ENCODE results near the gene CASP2.
"Not testable (repeated sequence)": the region's sequence is repeated elsewhere in the genome, so short reads cannot be mapped to it uniquely, and the experiment has no call there.

The CASP2 gene

GRCh38 chr7:143265017-143265693 lies 23.0 kb upstream of the CASP2 start:
- no peak for DNase-seq (ENCODE audit: low spot score)

DNA sequence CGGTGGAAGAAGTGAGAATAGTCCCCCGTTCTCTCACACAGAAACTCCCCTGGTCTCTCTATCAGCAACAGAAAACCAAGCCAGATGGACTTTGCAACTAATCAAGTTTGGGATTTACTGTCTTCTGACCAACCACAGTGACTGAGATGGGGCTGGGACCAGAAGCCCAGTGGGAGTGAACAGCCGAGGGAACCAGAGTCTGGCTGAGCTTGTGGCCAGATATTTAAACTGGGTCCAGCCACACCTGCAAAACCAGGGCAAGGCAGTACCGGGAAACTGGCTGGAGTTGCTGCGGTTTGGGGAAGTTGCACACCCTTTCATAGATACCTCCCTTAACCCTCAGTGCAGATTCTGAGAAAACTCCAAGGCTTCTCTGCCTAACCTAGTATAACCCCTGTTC lies 18.9 kb upstream of the CASP2 start:
- no peak for DNase-seq (ENCODE audit: low spot score)

DNA sequence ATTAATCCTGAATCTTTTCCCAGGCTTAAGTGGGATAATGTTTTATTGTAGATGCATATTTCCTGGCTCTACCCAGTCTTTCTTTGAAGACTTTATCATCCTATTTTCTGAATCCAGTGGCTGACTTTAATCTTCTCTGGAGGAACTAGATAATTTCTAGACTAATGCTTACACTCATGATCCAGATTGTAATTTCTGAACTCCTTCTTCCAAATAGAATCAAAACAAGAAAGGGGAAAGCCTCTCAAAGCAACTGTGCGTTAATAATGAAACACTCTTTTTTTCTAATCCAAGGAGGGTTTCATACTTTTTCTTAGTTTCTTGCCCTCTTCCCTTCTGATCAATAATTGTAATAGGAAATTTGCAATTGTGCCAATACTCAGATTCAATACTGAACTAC lies 16.9 kb upstream of the CASP2 start:
- no peak for DNase-seq (ENCODE audit: low spot score)

DNA sequence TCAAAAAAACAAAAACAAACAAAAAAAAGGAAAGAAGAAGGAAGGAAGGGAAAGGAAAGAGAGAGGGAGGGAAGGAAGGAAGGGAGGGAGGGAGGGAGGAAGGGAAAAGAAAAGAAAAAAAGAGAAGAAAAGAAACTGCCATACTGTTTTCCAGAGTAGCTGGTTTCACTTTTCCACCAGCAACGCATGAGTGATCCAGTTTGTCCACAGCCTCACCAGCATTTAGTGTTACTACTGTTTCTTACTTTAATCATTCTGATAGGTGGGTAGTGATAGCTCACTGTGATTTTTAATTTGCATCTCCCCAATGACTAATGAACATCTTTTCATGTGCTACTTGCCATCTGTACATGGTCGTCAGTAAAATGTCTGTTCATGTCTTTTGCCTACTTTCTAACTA lies 15.3 kb upstream of the CASP2 start:
- DNase-seq (ENCODE audit: low spot score): no peak

GRCh38 chr7:143279186-143280098 lies 8.7 kb upstream of the CASP2 start:
- DNase-seq (ENCODE audit: low spot score): no peak

GRCh38 chr7:143280160-143280559 lies 8.0 kb upstream of the CASP2 start:
- no peak for DNase-seq (ENCODE audit: low spot score)

DNA sequence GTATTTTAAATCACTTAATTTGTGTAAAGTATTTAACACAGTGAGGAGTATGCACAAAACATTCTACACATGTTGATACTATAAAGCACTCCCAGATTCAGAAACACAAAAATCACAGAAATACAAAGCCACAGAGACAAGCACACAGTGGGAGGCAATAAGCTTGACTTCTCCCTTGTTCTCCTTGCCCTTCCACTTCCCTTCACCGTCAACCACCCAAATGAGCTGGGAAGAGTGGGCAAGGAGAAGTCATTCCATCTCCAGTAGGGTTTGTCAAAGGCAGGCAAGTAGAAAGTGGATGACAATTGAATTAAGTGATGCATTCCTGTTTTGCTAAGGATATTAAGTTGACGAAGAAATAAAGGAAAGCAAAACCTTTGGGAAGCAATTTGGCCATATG lies 7.6 kb upstream of the CASP2 start:
- DNase-seq (ENCODE audit: low spot score): no peak

GRCh38 chr7:143281529-143281928 lies 6.6 kb upstream of the CASP2 start:
- no peak for DNase-seq (ENCODE audit: low spot score)

- no peak for DNase-seq (ENCODE audit: low spot score)
These were observed 6.0 kb upstream of the CASP2 start for GRCh38 chr7:143282124-143282523.

DNA sequence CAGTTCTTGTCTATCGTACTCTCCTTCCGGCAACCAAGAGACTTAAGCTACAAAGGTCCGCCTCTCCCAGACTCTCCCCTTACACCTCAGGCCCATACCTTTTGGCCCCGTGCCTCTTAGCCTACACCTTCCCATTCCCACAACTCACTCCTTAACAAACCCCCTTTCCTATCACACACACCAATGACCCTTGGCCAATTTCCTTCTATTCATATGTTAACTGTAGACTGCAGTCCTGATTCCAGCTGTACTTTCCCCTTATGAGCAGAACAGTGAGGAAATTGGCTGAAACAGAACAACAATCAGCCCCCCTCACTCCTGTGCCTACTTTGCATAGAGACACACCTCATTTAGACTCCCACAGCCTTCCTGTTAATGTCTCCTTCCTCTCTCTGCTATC lies 4.8 kb upstream of the CASP2 start:
- no peak for DNase-seq (ENCODE audit: low spot score)

DNA sequence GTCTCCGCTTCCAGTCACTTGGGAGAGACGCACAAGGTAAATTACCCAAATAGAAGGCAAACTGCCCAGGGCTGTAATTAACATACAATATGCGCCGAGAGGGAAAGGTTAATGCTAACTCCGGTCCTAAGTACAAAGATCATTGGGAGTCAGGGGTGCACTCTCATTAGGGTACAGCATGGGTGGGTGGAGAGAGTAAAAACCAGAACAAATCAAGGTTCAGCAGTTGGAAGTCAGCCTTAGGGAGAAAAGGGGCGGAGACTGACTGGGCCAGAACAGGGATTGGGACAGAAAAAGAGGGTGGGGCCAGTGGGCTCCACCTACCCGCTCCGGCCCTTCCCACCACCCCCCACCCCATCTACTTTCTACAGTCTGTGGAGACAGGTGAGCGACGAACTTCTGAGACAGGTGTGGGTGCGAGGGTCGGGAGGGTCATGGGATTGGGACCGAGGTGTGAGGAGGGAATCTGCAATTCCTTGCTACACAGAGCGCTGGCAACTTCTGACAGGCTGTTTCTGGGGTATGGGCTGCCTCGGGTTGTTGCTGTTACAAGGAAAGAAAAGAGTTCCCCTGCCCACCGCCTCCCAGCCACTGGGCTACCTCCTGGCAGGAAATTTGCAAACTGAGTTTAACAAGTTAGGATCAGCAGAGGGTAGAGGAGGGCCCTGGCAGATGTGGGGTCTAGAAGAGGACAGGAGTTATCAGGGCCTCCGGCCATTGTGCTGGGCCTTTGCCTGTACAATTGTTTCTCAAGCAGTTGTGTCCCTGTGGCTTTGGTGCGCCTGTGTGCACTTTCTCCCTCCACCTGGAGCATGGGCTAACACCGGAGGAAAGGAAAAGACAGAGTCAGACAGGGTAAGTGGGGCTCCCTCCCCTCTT lies 3.3 kb upstream of the CASP2 start, which contains the start of gene TMEM139:
TSS of gene TMEM139 (plus strand) at position 368 of the 879 bp plus-strand sequence. CDS start 1,000 bp downstream, outside the sequence.
- DNase-seq (ENCODE audit: low spot score): no peak

- no peak for DNase-seq (ENCODE audit: low spot score)
These were observed 2.7 kb upstream of the CASP2 start for GRCh38 chr7:143285470-143285778.

- DNase-seq (ENCODE audit: low spot score): no peak
These were observed 2.2 kb upstream of the CASP2 start for GRCh38 chr7:143285806-143286521.

- DNase-seq (ENCODE audit: low spot score): no peak
These were observed 1.6 kb upstream of the CASP2 start for GRCh38 chr7:143286522-143286890.

- no peak for DNase-seq (ENCODE audit: low spot score)
These were observed 714 bp upstream of the CASP2 start for GRCh38 chr7:143287339-143287934.

DNA sequence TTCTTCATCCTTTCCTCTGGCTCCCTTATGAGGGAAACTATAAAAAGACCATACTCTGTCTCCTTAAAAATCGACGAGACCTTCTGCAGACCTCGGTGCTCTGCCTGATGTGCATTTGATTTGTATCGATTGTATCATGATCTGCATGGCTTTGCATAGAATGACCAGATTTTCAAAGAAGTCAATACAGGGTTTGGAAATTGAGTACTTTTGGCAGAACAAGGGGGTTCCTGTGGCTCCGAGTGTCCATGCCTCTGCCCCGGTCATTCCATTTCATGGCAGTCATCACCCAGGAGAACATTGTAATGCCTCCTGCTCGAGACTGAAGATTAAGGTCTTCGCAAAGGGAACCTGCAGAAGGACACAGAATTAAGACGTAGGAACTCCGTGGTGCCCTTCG lies 685 bp downstream of the CASP2 start:
- no peak for DNase-seq (ENCODE audit: low spot score)

- no peak for DNase-seq (ENCODE audit: low spot score)
These were observed 1.3 kb downstream of the CASP2 start for GRCh38 chr7:143289421-143289820.

DNA sequence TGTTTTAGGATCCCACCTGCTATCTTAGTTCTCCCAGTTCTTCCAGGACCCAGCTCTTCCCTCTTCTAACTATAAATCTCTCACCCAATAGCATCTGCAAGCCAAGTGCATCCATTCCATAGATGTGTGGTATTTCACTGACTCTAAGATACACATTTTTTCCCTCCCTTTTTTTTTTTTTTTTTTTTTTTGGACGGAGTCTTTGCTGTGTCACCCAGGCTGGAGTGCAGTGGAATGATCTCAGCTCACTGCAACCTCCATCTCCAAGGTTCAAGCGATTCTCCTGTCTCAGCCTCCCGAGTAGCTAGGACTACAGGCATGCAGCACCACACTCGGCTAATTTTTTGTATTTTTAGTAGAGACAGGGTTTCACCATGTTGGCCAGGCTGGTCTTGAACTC lies 1.7 kb downstream of the CASP2 start:
- not testable (repeated sequence) for DNase-seq (ENCODE audit: low spot score)

DNA sequence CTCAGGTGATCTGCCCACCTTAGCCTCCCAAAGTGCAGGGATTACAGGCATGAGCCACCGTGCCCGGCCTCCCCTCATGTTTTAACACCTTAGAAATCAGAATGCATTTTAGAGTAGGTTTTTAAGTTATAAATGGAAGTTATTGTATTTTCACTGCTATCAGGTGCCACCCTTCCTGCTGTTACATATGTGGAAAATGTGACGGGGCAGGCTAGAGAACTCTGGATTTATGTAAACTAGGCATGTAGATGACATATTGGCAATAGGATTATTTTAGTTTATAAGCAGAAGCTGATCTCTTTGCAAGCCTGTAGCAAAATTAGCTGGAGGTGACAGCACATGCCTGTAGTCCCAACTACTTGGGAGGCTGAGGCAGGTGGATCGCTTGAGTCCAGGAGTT lies 2.1 kb downstream of the CASP2 start:
- no peak for DNase-seq (ENCODE audit: low spot score)

DNA sequence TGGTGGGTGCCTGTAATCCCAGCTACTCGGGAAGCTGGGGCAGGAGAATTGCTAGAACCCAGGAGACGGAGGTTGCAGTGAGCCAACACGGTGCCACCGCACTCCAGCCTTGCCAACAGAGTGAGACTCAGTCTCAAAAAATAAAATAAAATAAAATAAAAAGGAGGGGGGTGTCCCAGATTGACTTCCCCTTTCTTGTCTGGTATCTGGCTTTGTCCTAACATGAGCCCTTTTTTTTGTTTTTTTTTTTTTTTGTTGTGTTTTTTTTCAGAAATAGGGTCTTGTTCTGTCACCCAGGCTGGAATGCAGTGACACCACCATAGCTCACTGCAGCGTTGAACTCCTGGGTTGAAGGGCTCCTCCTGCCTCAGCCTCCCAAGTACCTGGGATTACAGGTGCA lies 4.7 kb downstream of the CASP2 start:
- DNase-seq (ENCODE audit: low spot score): no peak

DNA sequence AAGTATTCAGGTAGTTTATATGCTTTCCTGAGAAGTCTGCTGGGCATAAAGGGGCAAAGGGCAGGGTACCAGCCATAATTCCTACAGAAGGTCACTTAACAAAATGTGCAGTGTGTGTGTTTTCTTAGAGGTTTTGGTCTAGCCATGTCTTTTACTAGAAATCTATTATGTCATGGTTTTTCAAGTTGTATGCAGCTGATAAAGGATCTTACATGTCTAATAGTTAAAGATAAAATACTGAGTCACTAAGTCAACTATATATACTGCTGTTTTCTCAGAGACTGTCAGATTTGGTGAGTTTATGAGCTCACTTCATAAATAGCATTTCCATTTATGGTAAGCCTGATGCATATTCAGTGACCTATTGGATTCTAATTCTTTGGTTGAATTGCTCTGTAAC lies 7.7 kb downstream of the CASP2 start:
- DNase-seq (ENCODE audit: low spot score): no peak

- DNase-seq (ENCODE audit: low spot score): no peak
These were observed 8.5 kb downstream of the CASP2 start for GRCh38 chr7:143296686-143297085.

Measured in ecto neural progenitor cell (in vitro differentiated cells).